Cortex of kidney (tissue), 1 donor: ENCODE measurements around the gene POFUT1.
"Not testable (repeated sequence)": the region's sequence is repeated elsewhere in the genome, so short reads cannot be mapped to it uniquely, and the experiment has no call there.

Source experiments
- DNase-seq: peaks from one replicate; lab custom pipeline; 2025; lab: John Stamatoyannopoulos, UW

Gene POFUT1

DNA sequence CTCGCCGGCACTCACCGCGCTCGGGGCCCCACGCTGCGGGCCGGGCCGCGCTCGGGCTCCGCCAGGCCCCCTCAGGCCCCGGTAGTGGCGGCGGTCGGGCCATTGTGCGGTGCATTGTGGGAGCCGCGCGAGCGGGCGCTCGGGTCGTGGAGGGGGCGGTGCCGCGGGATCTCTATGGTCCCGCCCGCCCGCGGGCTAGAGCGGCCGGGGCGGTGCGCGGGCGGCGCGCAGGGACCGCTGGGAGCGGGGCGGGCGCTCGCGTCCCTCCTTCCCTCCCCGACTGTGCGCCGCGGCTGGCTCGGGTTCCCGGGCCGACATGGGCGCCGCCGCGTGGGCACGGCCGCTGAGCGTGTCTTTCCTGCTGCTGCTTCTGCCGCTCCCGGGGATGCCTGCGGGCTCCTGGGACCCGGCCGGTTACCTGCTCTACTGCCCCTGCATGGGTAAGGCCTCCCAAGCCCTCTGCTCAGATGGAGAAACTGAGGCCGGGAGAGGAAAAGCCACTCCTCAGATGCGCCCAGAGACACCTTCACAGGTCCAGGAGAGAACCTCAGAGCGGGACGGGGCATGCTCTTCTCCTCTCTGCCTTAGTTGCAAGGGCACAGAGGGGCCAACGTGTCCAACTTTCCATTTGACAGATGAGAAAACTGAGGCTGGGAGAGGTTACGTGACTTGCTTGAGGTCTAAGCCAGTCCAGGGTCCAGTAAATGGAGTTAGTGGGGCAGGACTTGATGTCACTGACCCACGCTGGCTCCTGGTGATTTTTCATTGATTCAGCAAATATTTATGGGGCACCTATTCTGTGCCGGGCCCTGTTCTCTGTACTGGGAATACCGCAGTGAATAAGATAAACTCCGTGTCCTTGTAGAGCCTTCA lies at the start of gene POFUT1, which contains the start of gene PLAGL2:
TSS of gene POFUT1 (plus strand) at position 255 of the 873 bp plus-strand sequence. CDS start at position 317, 62 bp downstream.
TSS of gene PLAGL2 (minus strand) at position 118 of the 873 bp plus-strand sequence. CDS start 5,565 bp downstream, outside the sequence.
- peak; percentile 20 for DNase-seq

DNA sequence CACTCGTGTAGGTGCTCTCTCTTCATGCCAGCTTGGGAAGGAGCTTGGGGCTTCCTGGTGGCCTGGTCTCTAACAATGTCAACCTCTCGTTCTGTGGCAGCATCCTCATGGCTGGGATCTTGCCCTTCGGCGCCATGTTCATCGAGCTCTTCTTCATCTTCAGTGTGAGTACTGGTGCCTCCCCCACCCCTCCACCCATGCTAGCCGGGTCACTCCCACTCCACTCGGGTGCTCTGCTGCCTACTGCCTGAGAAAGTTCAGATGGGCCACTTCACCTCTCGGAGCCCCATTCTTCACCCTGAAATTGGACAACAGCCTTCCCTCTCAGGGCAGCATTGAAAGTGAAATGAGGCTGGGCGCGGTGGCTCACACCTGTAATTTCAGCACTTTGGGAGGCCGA lies 49.3 kb upstream of the POFUT1 start:
- no peak for DNase-seq

- no peak for DNase-seq
Measured at GRCh38 chr20:32158943-32159660, 48.6 kb upstream of the POFUT1 start.

GRCh38 chr20:32159766-32160221 lies 47.9 kb upstream of the POFUT1 start:
- DNase-seq, result no peak

DNA sequence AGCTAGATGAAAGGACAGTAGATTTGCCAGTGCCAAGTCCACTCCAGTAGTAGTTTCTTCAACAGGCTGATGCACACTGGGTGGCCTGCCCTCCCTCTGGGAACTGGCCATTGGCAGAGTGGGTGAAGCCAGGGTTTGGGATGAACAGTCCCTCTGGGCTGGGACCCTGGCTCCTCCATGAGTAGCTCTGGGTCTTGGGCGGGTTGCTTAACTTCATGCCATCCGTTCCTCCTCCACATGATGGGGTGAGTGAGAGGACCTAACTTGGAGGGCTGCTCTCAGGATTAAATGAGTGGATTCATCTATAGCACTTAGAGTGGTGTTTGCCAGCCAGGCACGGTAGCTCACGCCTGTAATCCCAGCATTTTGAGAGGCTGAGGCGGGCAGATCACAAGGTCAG lies 47.3 kb upstream of the POFUT1 start:
- no peak for DNase-seq

GRCh38 chr20:32162351-32162750 lies 45.3 kb upstream of the POFUT1 start:
- no peak for DNase-seq

- DNase-seq, result no peak
Measured at GRCh38 chr20:32163951-32164350, 43.7 kb upstream of the POFUT1 start.

DNA sequence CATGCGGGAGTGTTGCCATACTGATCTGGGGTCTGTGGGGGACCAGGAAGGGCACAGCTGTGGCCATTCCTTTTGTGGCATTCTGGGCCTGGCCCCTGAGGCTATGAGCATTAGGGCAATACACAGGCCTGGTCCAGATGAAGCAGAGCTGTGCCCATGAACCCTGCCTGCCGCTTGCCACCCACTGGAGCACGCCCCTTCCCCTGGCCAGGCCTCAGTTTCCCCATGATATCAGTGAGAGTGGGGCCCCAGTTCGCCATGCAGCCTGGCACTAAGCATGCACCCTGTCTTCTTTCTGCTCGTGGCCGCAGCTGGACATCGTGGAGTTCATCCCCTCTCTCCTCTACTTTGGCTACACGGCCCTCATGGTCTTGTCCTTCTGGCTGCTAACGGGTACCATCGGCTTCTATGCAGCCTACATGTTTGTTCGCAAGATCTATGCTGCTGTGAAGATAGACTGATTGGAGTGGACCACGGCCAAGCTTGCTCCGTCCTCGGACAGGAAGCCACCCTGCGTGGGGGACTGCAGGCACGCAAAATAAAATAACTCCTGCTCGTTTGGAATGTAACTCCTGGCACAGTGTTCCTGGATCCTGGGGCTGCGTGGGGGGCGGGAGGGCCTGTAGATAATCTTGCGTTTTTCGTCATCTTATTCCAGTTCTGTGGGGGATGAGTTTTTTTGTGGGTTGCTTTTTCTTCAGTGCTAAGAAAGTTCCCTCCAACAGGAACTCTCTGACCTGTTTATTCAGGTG lies 42.5 kb upstream of the POFUT1 start:
- DNase-seq, result no peak

- no peak for DNase-seq
Measured at GRCh38 chr20:32165836-32166545, 41.7 kb upstream of the POFUT1 start.

- DNase-seq, result no peak
Measured at GRCh38 chr20:32167552-32167951, 40.1 kb upstream of the POFUT1 start.

GRCh38 chr20:32168184-32168910 lies 39.3 kb upstream of the POFUT1 start:
- no peak for DNase-seq

DNA sequence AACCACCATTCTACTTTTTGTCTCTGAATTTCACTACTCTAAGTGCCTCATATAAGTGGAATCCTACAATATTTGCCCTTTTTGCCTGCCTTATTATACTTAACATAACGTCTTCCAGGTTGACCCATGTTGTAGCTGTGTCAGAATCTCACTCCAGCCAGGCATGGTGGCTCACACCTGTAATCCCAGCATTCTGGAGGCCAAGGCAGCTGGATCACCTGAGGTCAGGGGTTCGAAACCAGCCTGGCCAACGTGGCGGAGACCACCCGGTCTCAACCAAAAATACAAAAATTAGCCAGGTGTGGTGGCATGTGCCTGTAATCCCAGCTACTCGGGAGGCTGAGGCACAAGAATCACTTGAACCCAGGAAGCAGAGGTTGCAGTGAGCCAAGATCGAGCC lies 30.0 kb upstream of the POFUT1 start:
- DNase-seq, result not testable (repeated sequence)

DNA sequence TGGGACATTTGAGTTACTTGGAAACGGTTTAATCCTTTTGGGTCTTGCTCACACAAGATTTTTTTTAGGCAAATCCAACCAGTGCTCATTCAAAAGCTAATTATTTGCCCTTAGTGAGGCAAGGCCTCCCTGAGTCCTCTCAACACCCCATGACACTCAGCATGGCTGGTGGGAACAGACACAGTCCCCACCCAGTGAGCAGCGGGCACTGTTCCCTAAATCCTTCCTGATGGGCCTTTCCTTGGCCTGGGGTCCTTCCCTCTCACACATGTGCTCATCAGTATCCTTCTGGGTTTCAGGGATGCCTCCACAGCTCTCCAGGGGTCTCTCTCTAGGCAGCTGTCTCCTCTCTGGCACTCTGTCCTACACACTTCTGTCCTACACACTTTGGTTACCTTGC lies 28.2 kb upstream of the POFUT1 start:
- DNase-seq, result no peak

DNA sequence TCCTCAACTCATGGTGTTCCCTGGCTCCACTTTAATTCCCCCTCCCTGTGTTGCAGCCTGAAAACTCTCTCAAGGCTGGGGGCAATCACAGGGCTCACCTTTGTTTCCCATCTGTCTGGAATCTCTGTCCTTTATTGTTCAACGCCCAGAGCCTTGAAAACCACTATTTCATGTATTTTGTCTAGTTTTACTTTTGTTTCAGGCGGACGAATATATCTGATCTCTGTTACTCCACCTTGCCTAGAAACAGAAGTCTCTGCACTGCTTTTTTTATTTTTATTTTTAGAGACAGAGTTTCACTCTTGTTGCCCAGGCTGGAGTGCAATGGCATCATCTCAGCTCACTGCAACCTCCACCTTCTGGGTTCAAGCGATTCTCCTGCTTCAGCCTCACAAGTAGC lies 27.7 kb upstream of the POFUT1 start:
- DNase-seq, result no peak

GRCh38 chr20:32181606-32182005 lies 26.1 kb upstream of the POFUT1 start:
- no peak for DNase-seq

DNA sequence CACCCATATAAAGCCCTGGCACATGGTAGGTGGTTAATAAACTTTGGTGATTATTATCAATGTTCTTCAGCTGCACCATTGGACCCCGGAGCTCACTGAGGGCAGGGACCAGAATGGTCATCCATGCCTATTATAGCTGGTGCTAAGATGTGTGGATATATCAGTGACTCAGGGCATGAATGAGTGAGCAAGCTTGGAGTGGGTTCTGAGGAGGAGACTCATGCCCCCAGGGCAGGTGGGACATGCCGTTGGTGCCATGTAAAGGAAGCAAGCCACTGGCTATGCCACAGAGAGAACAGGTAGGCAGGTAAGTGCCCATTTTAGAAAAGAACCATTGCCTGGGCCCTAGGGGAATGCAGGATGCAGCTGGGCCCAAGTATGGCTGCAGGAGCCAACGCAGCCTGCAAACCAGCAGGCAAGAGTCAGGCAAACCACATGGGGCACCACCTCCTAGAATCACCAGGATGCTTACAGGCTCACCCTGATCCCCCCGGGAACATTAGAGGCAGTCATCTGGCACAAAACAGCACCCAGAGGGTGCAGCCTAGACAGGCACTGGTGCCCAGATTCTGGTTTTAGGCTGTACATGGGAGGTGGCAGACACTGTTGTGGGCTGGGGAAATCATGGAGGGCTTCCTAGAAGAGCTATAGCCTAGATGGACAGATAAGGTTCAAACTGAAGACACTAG lies 23.6 kb upstream of the POFUT1 start:
- DNase-seq, result no peak

DNA sequence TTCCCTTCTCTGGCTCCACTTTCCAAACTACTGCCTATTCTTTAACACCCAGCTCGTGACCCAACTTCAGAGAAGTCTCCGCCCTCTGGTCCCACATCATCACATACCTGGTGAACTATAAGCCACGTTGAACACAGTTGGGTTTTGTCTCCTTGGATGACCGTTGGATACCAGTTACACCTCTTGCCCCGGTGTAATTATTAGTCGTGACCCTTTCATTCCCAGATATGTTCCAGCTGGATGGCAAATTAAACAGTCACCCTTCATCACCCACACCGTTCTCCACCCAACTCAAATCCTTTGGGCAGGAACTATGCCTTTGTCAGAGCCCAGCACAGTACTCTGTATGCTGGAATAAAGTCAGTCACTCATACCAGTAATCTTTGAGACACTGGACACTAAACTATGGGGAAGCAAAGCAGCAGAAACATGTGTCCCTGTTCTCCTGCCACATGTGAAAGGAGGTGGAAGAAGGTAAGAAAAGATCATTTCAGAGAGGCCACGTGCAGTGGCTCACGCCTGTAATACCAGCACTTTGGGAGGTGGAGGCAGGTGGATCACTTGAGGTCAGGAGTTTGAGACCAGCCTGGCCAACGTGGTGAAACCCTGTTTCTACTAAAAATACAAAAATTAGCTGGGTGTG lies 22.6 kb upstream of the POFUT1 start:
- no peak for DNase-seq

GRCh38 chr20:32186506-32186905 lies 21.2 kb upstream of the POFUT1 start:
- DNase-seq, result no peak

- DNase-seq, result no peak
Measured at GRCh38 chr20:32188376-32189122, 19.1 kb upstream of the POFUT1 start.
